Mucosa of stomach (tissue), 1 donor: Measurements from ENCODE around the gene ERV3-1.
"Not testable (repeated sequence)": the region's sequence is repeated elsewhere in the genome, so short reads cannot be mapped to it uniquely, and the experiment has no call there.

ENCODE experiments used
- H3K27me3 ChIP-seq: one replicate; pipeline ENCODE4 v1.7.0; 2013; ENCODE audit warnings: mild to moderate bottlenecking, low read length; ENCODE audit not compliant: control insufficient read depth, insufficient read depth
- H3K36me3 ChIP-seq: one replicate; pipeline ENCODE4 v1.7.0; 2013; ENCODE audit warnings: low read length; ENCODE audit not compliant: control insufficient read depth, insufficient read depth
- H3K4me1 ChIP-seq: one replicate; pipeline ENCODE4 v1.7.0; 2013; ENCODE audit warnings: mild to moderate bottlenecking, low read length; ENCODE audit not compliant: control insufficient read depth, insufficient read depth
- H3K4me3 ChIP-seq: one replicate; pipeline ENCODE4 v1.7.0; 2013; ENCODE audit warnings: low read length
- H3K9ac ChIP-seq: one replicate; pipeline ENCODE4 v1.7.0; 2013; ENCODE audit warnings: mild to moderate bottlenecking, low read length, moderate library complexity
- H3K9me3 ChIP-seq: one replicate; pipeline ENCODE4 v1.7.0; 2013; ENCODE audit warnings: mild to moderate bottlenecking, low read length, moderate library complexity; ENCODE audit not compliant: control insufficient read depth
- donor health status: Pancreatic carcinoma.

ERV3-1 gene

GRCh38 chr7:64947252-64948000 is 59.1 kb downstream of the ERV3-1 start:
- Histone ChIP-seq H3K9ac (peak overlapping the region; percentile 54), H3K36me3 (no peaks in the 10 kb centered on the region), H3K27me3 (peaks cover 28% of the 10 kb centered on the region), H3K4me3 (peak overlapping the region; percentile 28), H3K9me3 (no peaks in the 10 kb centered on the region), H3K4me1 (peaks cover 6% of the 10 kb centered on the region)

- peaks cover 28% of the 10 kb centered on the region for H3K27me3 ChIP-seq
Observed at GRCh38 chr7:64946772-64947171, 59.7 kb downstream of the ERV3-1 start.

GRCh38 chr7:64945503-64946175 is 60.8 kb downstream of the ERV3-1 start:
- Histone ChIP-seq H3K9ac (no peak overlapping the region), H3K4me3 (no peak overlapping the region), H3K27me3 (peaks cover 28% of the 10 kb centered on the region), H3K9me3 (no peaks in the 10 kb centered on the region), H3K4me1 (peaks cover 6% of the 10 kb centered on the region), H3K36me3 (no peaks in the 10 kb centered on the region)

More at GRCh38 chr7:64946772-64947171, 59.7 kb downstream of the ERV3-1 start:
- Histone ChIP-seq H3K9me3 (no peaks in the 10 kb centered on the region), H3K4me3 (no peak overlapping the region), H3K4me1 (peaks cover 6% of the 10 kb centered on the region), H3K9ac (peak overlapping the region; percentile 54), H3K36me3 (no peaks in the 10 kb centered on the region)

GRCh38 chr7:64944667-64945502 is 61.6 kb downstream of the ERV3-1 start:
- not testable (repeated sequence) for H3K36me3 ChIP-seq, H3K9ac ChIP-seq, H3K4me3 ChIP-seq, H3K4me1 ChIP-seq, H3K9me3 ChIP-seq
- H3K27me3 ChIP-seq, result peaks cover 28% of the 10 kb centered on the region
